HCT116 (cell line): Measurements from ENCODE around the gene PDPK1. TPM values are rescaled to one million over a fixed set of nuclear protein-coding genes. Genes with fewer than 3 reads are reported as not detected.
"Not testable (repeated sequence)": the region's sequence is repeated elsewhere in the genome, so short reads cannot be mapped to it uniquely, and the experiment has no call there.

Source experiments
- ATAC-seq: fragments of 200-7000 bp; cut with Tn5 transposase; 2 replicates; pipeline ENCODE4 v1.9.1; 2020; ENCODE audit warnings: mild to moderate bottlenecking, moderate library complexity
- BruUV-seq: library from RNA; stranded (reverse); fragments of 400-500 nt; replicated peaks from 2 replicates; lab custom pipeline; 2021; lab: Mats Ljungman, UMichigan
- CTCF ChIA-PET: fragments of 300-600 bp; sonication (Branson Sonifier 250); formaldehyde crosslinking; loops from one replicate; lab custom pipeline; 2021; ENCODE audit warnings: antibody characterized with exemption; lab: Charles Lee
- POLR2A ChIA-PET: fragments of 300-600, 350-600 bp; sonication (Branson Sonifier 250); formaldehyde crosslinking; loops from one replicate; lab custom pipeline; 2021; ENCODE audit warnings: antibody characterized with exemption; lab: Charles Lee
- RAD21 ChIA-PET, 2 experiments: fragments of 300-600 bp; sonication (Branson Sonifier 250); formaldehyde crosslinking; loops; one replicate each; lab custom pipeline; 2023; ENCODE audit warnings: low total read pairs in 2 of 2; ENCODE audit not compliant: uncharacterized antibody in 2 of 2, unreplicated experiment in 2 of 2, low non-redundant PET in 1 of 2; lab: Charles Lee
- DNase-seq: peaks from one replicate; pipeline ENCODE4 v3.0.0-alpha.2; 2010; ENCODE audit warnings: low read depth, low spot score
- H2AFZ ChIP-seq: fragments of 200-600 bp; shearing (Covaris generic), sonication (generic); 2 replicates; pipeline ENCODE4 v1.6.1; 2017; ENCODE audit warnings: low read depth, mixed run types, mixed read lengths, antibody characterized with exemption, low read length; ENCODE audit not compliant: poor library complexity, severe bottlenecking
- H3K27ac ChIP-seq: 2 replicates; pipeline ENCODE4 v1.5.1; 2012; ENCODE audit warnings: low read depth, low read length
- H3K27me3 ChIP-seq: fragments of 200-600 bp; sonication (generic); 2 replicates; pipeline ENCODE4 v1.6.1; 2016; ENCODE audit warnings: mixed run types, low read length, mixed read lengths; ENCODE audit not compliant: insufficient read depth
- H3K36me3 ChIP-seq, 2 experiments: fragments of 200-500 bp in 1 of 2; fragments of 200-600 bp in 1 of 2; sonication (Bioruptor generic) in 1 of 2; sonication (generic) in 1 of 2; 2 replicates each; pipeline versions ENCODE4 v1.5.1 to v1.6.1; 2014 to 2016; ENCODE audit warnings: low read length in 2 of 2, inconsistent platforms in 1 of 2, mixed read lengths in 1 of 2, mixed run types in 1 of 2; ENCODE audit not compliant: insufficient read depth in 2 of 2, control insufficient read depth in 1 of 2
- H3K4me1 ChIP-seq, 2 experiments: fragments of 200-600 bp in 1 of 2; sonication (generic) in 1 of 2; 2 replicates each; pipeline versions ENCODE4 v1.5.1 to v1.6.1; 2012 to 2017; ENCODE audit warnings: low read length in 2 of 2, inconsistent platforms in 1 of 2, mild to moderate bottlenecking in 1 of 2, mixed read lengths in 1 of 2, mixed run types in 1 of 2, moderate library complexity in 1 of 2; ENCODE audit not compliant: insufficient read depth in 2 of 2, control insufficient read depth in 1 of 2
- H3K4me2 ChIP-seq: fragments of 200-600 bp; sonication (generic); 2 replicates; pipeline ENCODE4 v1.6.1; 2017; ENCODE audit warnings: mixed run types, low read length, mixed read lengths
- H3K4me3 ChIP-seq, 2 experiments: fragments of 200-600 bp in 1 of 2; sonication (generic) in 1 of 2; replicated peaks in 1 of 2; 2 replicates each; pipeline ENCODE4 v1.5.1; 2011 to 2016; ENCODE audit warnings: low read length in 2 of 2, control low read depth in 1 of 2, low read depth in 1 of 2, mild to moderate bottlenecking in 1 of 2, mixed read lengths in 1 of 2, mixed run types in 1 of 2
- H3K79me2 ChIP-seq: fragments of 200-600 bp; sonication (generic); 2 replicates; pipeline ENCODE4 v1.6.1; 2017; ENCODE audit warnings: mild to moderate bottlenecking, mixed run types, low read length, moderate library complexity, mixed read lengths; ENCODE audit not compliant: insufficient read depth
- H3K9ac ChIP-seq: fragments of 200-600 bp; sonication (generic); 2 replicates; pipeline ENCODE4 v1.6.1; 2016; ENCODE audit warnings: low read length, mixed read lengths
- H3K9me2 ChIP-seq: fragments of 200-600 bp; sonication (generic), shearing (Covaris generic); 2 replicates; pipeline ENCODE4 v1.6.1; 2017; ENCODE audit warnings: mixed run types, mild to moderate bottlenecking, moderate library complexity; ENCODE audit not compliant: insufficient read depth
- H3K9me3 ChIP-seq, 2 experiments: fragments of 200-500 bp in 1 of 2; fragments of 200-600 bp in 1 of 2; sonication (Bioruptor generic) in 1 of 2; sonication (generic) in 1 of 2; 2 replicates each; pipeline ENCODE4 v1.6.1; 2014 to 2017; ENCODE audit warnings: low read length in 2 of 2, mixed read lengths in 2 of 2, inconsistent platforms in 1 of 2, low read depth in 1 of 2, mild to moderate bottlenecking in 1 of 2, mixed run types in 1 of 2, moderate library complexity in 1 of 2; ENCODE audit not compliant: control insufficient read depth in 1 of 2, insufficient read depth in 1 of 2
- H4K20me1 ChIP-seq: fragments of 200-600 bp; sonication (generic), shearing (Covaris generic); 2 replicates; pipeline ENCODE4 v1.6.1; 2017; ENCODE audit warnings: mixed run types, mild to moderate bottlenecking, moderate library complexity; ENCODE audit not compliant: insufficient read depth
- CEBPB ChIP-seq: IDR thresholded peaks from 2 replicates; pipeline ENCODE4 v1.6.1; 2012; ENCODE audit warnings: low read depth
- EGR1 ChIP-seq: IDR thresholded peaks from 2 replicates; pipeline ENCODE4 v1.6.1; 2012; ENCODE audit warnings: low read depth
- EZH2 ChIP-seq: fragments of 200-600 bp; sonication (generic); IDR thresholded peaks from 2 replicates; pipeline ENCODE4 v1.6.1; 2017; ENCODE audit warnings: antibody characterized with exemption, mixed run types
- JUND ChIP-seq: IDR thresholded peaks from 2 replicates; pipeline ENCODE4 v1.6.1; 2012
- MAX ChIP-seq: IDR thresholded peaks from 2 replicates; pipeline ENCODE4 v1.6.1; 2012
- ZBTB33 ChIP-seq: IDR thresholded peaks from 2 replicates; pipeline ENCODE4 v1.6.1; 2011; ENCODE audit warnings: mild to moderate bottlenecking, low read length, moderate library complexity; ENCODE audit not compliant: insufficient replicate concordance; ENCODE audit errors: extremely low read depth
- ZFX ChIP-seq: fragments of 450-650 bp; IDR thresholded peaks from 2 replicates; pipeline ENCODE4 v1.6.1; 2017
- intact Hi-C: fragments of 100-400 bp; cut with micrococcal nuclease; formaldehyde crosslinking; loops from 2 replicates; pipeline ENCODE4 v1.10.0; 2022
- total RNA-seq: library from RNA; stranded (reverse); gene quantifications from one replicate; pipeline ENCODE4 v1.2.1, GENCODE V29; 2021; ENCODE audit not compliant: unreplicated experiment
- TF ChIP-seq, protein P1 (sequence below), 3 experiments: fragments of 200-600 bp in 1 of 3; sonication (generic) in 1 of 3; IDR thresholded peaks in 2 of 3; conservative IDR thresholded peaks in 1 of 3; 2 replicates each; pipeline ENCODE4 v1.5.1; 2012 to 2017; ENCODE audit warnings: low read depth in 2 of 3, low read length in 2 of 3, antibody characterized with exemption in 1 of 3, borderline replicate concordance in 1 of 3, control low read depth in 1 of 3, mild to moderate bottlenecking in 1 of 3, mixed read lengths in 1 of 3, mixed run types in 1 of 3, moderate library complexity in 1 of 3; ENCODE audit not compliant: insufficient read depth in 1 of 3

Gene PDPK1
- total RNA-seq, 1 experiment from 2014 or later: 36.1 TPM

- no peak for DNase-seq
- Histone ChIP-seq H3K9me3 (no peaks in the 10 kb centered on the region), H3K79me2 (peaks cover 15% of the 10 kb centered on the region), H3K9me2 (no peaks in the 10 kb centered on the region), H3K4me1 (peaks cover 15 to 47% of the 10 kb centered on the region in 2 experiments), H3K36me3 (no peaks in the 10 kb centered on the region), H4K20me1 (no peaks in the 10 kb centered on the region), H3K4me3 (no peak overlapping the region), H2AFZ (no peak overlapping the region), H3K4me2 (peak overlapping the region; percentile 96; the same call in 1 of the 2 replicates), H3K9ac (no peak overlapping the region), H3K27ac (peak overlapping the region; percentile 89; the same call in 1 of the 2 replicates), H3K27me3 (no peaks in the 10 kb centered on the region)
- intact Hi-C loops: no loop called here
- POLR2A ChIA-PET: no interaction called here
- TF ChIP-seq JUND (no peak), EZH2 (no peak), MAX (no peak), ZBTB33 (no peak), ZFX (no peak), EGR1 (no peak), CEBPB (no peak)
- TF ChIP-seq, protein P1, sequence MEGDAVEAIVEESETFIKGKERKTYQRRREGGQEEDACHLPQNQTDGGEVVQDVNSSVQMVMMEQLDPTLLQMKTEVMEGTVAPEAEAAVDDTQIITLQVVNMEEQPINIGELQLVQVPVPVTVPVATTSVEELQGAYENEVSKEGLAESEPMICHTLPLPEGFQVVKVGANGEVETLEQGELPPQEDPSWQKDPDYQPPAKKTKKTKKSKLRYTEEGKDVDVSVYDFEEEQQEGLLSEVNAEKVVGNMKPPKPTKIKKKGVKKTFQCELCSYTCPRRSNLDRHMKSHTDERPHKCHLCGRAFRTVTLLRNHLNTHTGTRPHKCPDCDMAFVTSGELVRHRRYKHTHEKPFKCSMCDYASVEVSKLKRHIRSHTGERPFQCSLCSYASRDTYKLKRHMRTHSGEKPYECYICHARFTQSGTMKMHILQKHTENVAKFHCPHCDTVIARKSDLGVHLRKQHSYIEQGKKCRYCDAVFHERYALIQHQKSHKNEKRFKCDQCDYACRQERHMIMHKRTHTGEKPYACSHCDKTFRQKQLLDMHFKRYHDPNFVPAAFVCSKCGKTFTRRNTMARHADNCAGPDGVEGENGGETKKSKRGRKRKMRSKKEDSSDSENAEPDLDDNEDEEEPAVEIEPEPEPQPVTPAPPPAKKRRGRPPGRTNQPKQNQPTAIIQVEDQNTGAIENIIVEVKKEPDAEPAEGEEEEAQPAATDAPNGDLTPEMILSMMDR (IDR thresholded peaks at IDR 0.05 in 2 of 3, conservative IDR thresholded peaks at IDR 0.05 in 1 of 3; ENCODE audit: borderline replicate concordance in 1 of 3, insufficient read depth in 1 of 3, low read depth in 2 of 3, low read length in 2 of 3): no peak
- ATAC-seq: no peak
- RAD21 ChIA-PET: no interaction called here
- no TSS peak for BruUV-seq
- CTCF ChIA-PET: no interaction called here
These were observed 2.2 kb upstream of the PDPK1 start for GRCh38 chr16:2535625-2536013.

DNA sequence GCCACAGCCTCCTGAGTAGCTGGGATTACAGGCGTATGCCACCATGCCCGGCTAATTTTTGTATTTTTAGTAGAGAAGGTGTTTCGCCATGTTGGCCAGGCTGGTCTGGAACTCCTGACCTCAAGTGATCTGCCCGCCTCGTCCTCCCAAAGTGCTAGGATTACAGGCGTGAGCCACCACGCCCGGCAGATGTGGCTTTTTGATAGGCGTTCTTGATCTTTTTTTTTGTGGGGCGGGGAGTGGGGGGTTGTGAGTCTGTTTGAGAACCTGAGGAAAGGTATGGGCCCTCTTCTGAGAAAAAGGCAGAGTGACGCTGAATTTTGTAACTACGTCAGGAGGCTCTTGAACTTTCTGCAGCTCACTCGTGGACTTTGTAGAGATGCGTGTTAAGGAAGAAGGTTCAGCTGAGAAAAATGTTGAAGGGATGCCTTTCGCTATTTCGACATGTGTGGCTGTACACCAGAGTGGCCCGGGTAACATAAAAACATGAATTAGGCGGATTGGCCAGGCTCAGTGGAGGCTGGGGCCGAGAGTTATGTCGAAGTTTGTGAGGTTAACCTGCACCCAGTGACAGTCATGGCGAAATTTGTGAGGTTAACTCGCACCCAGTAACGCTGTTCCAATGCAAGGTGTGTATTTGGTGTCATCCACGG is 1.5 kb downstream of the PDPK1 start:
- H3K9me2 ChIP-seq, DNase-seq, BruUV-seq, H3K36me3 ChIP-seq, H4K20me1 ChIP-seq, POLR2A ChIA-PET, H2AFZ ChIP-seq, H3K27me3 ChIP-seq, H3K9me3 ChIP-seq, ATAC-seq, H3K27ac ChIP-seq, H3K4me3 ChIP-seq, intact Hi-C loops, CTCF ChIA-PET, H3K9ac ChIP-seq: not testable (repeated sequence)
- Histone ChIP-seq H3K4me1 (peaks cover 10 to 18% of the 10 kb centered on the region in 2 experiments), H3K4me2 (peak overlapping the region; percentile 75; the same call in 1 of the 2 replicates), H3K79me2 (peaks cover 26% of the 10 kb centered on the region)
- RAD21 ChIA-PET: interaction anchor here in 1 of 2 experiments (0.7 kb wide), 1 partner anchor 24 kb away, joined by 3 read pairs; no protein-coding TSS in a partner anchor
